Left renal pelvis (tissue), 4 donors: ENCODE measurements around the gene COCH. TPM values are rescaled to one million over a fixed set of nuclear protein-coding genes. Genes with fewer than 3 reads are reported as not detected.
"Not testable (repeated sequence)": the region's sequence is repeated elsewhere in the genome, so short reads cannot be mapped to it uniquely, and the experiment has no call there.

Source experiments
- DNase-seq, 4 donors: peaks; one replicate each; pipeline ENCODE4 v3.0.0-alpha.2; 2013; ENCODE audit warnings: low read depth in 4 of 4, low spot score in 3 of 4
- polyA plus RNA-seq, 4 donors: library from polyadenylated mRNA; unstranded; fragments of 120-200 nt; gene quantifications; one replicate each; pipeline ENCODE4 v1.2.1, GENCODE V29; 2013; ENCODE audit not compliant: insufficient read length in 4 of 4

COCH gene
- polyA plus RNA-seq, 4 donors: 2.8 to 6.9 (median 4.7) TPM

GRCh38 chr14:30874999-30875787 is 834 bp downstream of the COCH start:
- DNase-seq: peak in 1 of 4 donors; percentile 4

GRCh38 chr14:30875788-30876053 is 1.4 kb downstream of the COCH start:
- DNase-seq: no peak

- no peak for DNase-seq
These were observed 2.3 kb downstream of the COCH start for GRCh38 chr14:30876692-30877091.

- DNase-seq: no peak
These were observed 8.1 kb downstream of the COCH start for GRCh38 chr14:30882431-30882830.

- no peak for DNase-seq
These were observed 9.3 kb downstream of the COCH start for GRCh38 chr14:30883508-30884294.

- DNase-seq: no peak
These were observed 10.5 kb downstream of the COCH start for GRCh38 chr14:30884901-30885300.

- DNase-seq: no peak
These were observed 11.7 kb downstream of the COCH start for GRCh38 chr14:30885840-30886740.

GRCh38 chr14:30888480-30889243 is 14.3 kb downstream of the COCH start:
- DNase-seq: no peak

GRCh38 chr14:30889244-30889594 is 14.9 kb downstream of the COCH start:
- DNase-seq: no peak

GRCh38 chr14:30893819-30894218 is 19.5 kb downstream of the COCH start:
- DNase-seq: no peak

- DNase-seq: no peak
These were observed 20.7 kb downstream of the COCH start for GRCh38 chr14:30894923-30895515.

- no peak for DNase-seq
These were observed 22.1 kb downstream of the COCH start for GRCh38 chr14:30896435-30896834.

- not testable (repeated sequence) for DNase-seq
These were observed 22.8 kb downstream of the COCH start for GRCh38 chr14:30897121-30897520.

GRCh38 chr14:30903285-30904124 is 29.1 kb downstream of the COCH start:
- no peak for DNase-seq

- DNase-seq: peak in 3 of 4 donors; percentile 2
These were observed 32.6 kb downstream of the COCH start for GRCh38 chr14:30906752-30907658.

- DNase-seq: no peak
These were observed 33.3 kb downstream of the COCH start for GRCh38 chr14:30907659-30908057.

GRCh38 chr14:30908826-30909225 is 34.5 kb downstream of the COCH start:
- no peak for DNase-seq

GRCh38 chr14:30914812-30915211 is 40.5 kb downstream of the COCH start:
- no peak for DNase-seq
